CD8-positive, alpha-beta memory T cell (primary cell): ENCODE data around the gene RTP2. TPM values are rescaled to one million over a fixed set of nuclear protein-coding genes. Genes with fewer than 3 reads are reported as not detected.

Experiments used
- CTCF ChIA-PET: fragments of 350-600 bp; sonication (Branson Sonifier 250); formaldehyde crosslinking; loops from one replicate; lab custom pipeline; 2021; ENCODE audit warnings: antibody characterized with exemption; lab: Charles Lee
- POLR2A ChIA-PET: fragments of 350-600 bp; sonication (Branson Sonifier 250); formaldehyde crosslinking; loops from one replicate; lab custom pipeline; 2021; ENCODE audit warnings: antibody characterized with exemption; lab: Charles Lee
- DNase-seq, 5 donors: peaks; one replicate each; pipeline versions ENCODE4 v3.0.0 to v3.0.0-alpha.2; 2020 to 2022; ENCODE audit warnings: mixed read lengths in 1 of 5
- H3K27ac ChIP-seq: one replicate; pipeline ENCODE4 v1.7.0; 2013; ENCODE audit warnings: low read depth, mild to moderate bottlenecking, low read length, moderate library complexity
- H3K27me3 ChIP-seq: 2 replicates; pipeline ENCODE4 v1.7.0; 2013; ENCODE audit warnings: low read length, mild to moderate bottlenecking; ENCODE audit not compliant: insufficient read depth, poor library complexity, severe bottlenecking
- H3K36me3 ChIP-seq: 2 replicates; pipeline ENCODE4 v1.7.0; 2013; ENCODE audit warnings: mild to moderate bottlenecking, low read length, moderate library complexity; ENCODE audit not compliant: insufficient read depth
- H3K4me1 ChIP-seq: 2 replicates; pipeline ENCODE4 v1.7.0; 2013; ENCODE audit warnings: mild to moderate bottlenecking, low read length, moderate library complexity; ENCODE audit not compliant: insufficient read depth
- H3K4me3 ChIP-seq: 2 replicates; pipeline ENCODE4 v1.7.0; 2013; ENCODE audit warnings: mild to moderate bottlenecking, low read length
- H3K9me3 ChIP-seq: 2 replicates; pipeline ENCODE4 v1.7.0; 2013; ENCODE audit warnings: mild to moderate bottlenecking, low read length
- H3K27ac Mint-ChIP-seq, 8 donors: one replicate each; pipeline ENCODE4 v1.8.0; 2020 to 2021; ENCODE audit warnings: mixed read lengths in 8 of 8, mild to moderate bottlenecking in 6 of 8, inconsistent platforms in 3 of 8, moderate library complexity in 3 of 8
- H3K27me3 Mint-ChIP-seq, 2 donors: one replicate each; pipeline ENCODE4 v1.8.0; 2020 to 2021; ENCODE audit warnings: mixed read lengths in 2 of 2, mild to moderate bottlenecking in 1 of 2, moderate library complexity in 1 of 2
- H3K36me3 Mint-ChIP-seq, 3 donors: one replicate each; pipeline ENCODE4 v1.8.0; 2020 to 2021; ENCODE audit warnings: mixed read lengths in 3 of 3, inconsistent platforms in 1 of 3, mild to moderate bottlenecking in 1 of 3
- H3K4me1 Mint-ChIP-seq, 3 donors: one replicate each; pipeline ENCODE4 v1.8.0; 2020 to 2021; ENCODE audit warnings: mixed read lengths in 3 of 3, inconsistent platforms in 1 of 3, mild to moderate bottlenecking in 1 of 3
- H3K4me3 Mint-ChIP-seq, 7 donors: one replicate each; pipeline ENCODE4 v1.8.0; 2020 to 2021; ENCODE audit warnings: mixed read lengths in 7 of 7, mild to moderate bottlenecking in 6 of 7, moderate library complexity in 4 of 7, inconsistent platforms in 2 of 7
- H3K9me3 Mint-ChIP-seq, 5 donors: one replicate each; pipeline ENCODE4 v1.8.0; 2020 to 2022; ENCODE audit warnings: mixed read lengths in 5 of 5, mild to moderate bottlenecking in 3 of 5, moderate library complexity in 2 of 5, inconsistent platforms in 1 of 5
- polyA plus RNA-seq: library from polyadenylated mRNA; unstranded; fragments of 300-500 nt; fragmentation: Illumina TruSeq; gene quantifications from one replicate; pipeline ENCODE4 v1.2.3, GENCODE V29; 2021
- total RNA-seq, 2 experiments: library from RNA; stranded (reverse); gene quantifications; one replicate each; pipeline ENCODE4 v1.2.3, GENCODE V29; 2021

Gene RTP2
- total and polyA plus RNA-seq, 3 experiments from 2014 or later, result not detected

- Histone ChIP-seq H3K4me1 (no peaks in the 10 kb centered on the region), H3K36me3 (no peaks in the 10 kb centered on the region), H3K9me3 (no peaks in the 10 kb centered on the region), H3K27me3 (no peaks in the 10 kb centered on the region), H3K4me3 (no peak overlapping the region), H3K27ac (no peak overlapping the region)
- H3K27ac Mint-ChIP-seq, result no peak overlapping the region
- H3K4me3 Mint-ChIP-seq, result no peak overlapping the region
- no peak for DNase-seq
- H3K9me3 Mint-ChIP-seq, result no peaks in the 10 kb centered on the region
- ChIA-PET CTCF (interaction anchor here (1.1 to 1.4 kb wide), 2 partner anchors 8 to 33 kb away, joined by 3 read pairs; no protein-coding TSS in a partner anchor), POLR2A (no interaction called here)
- H3K4me1 Mint-ChIP-seq, result peaks cover 0 to 2% (median 0%) of the 10 kb centered on the region in 3 donors
- H3K36me3 Mint-ChIP-seq, result no peaks in the 10 kb centered on the region
- H3K27me3 Mint-ChIP-seq, result no peaks in the 10 kb centered on the region
Measured at GRCh38 chr3:187706971-187707370, 4.6 kb upstream of the RTP2 start.

- POLR2A ChIA-PET, result no interaction called here
- no peak for DNase-seq
- H3K9me3 Mint-ChIP-seq, result no peaks in the 10 kb centered on the region
- H3K4me3 Mint-ChIP-seq, result no peak overlapping the region
- no peaks in the 10 kb centered on the region for H3K27me3 ChIP-seq
- no peak overlapping the region for H3K27ac Mint-ChIP-seq
- no peak overlapping the region for H3K4me3 ChIP-seq
- no peak overlapping the region for H3K27ac ChIP-seq
- H3K4me1 ChIP-seq, result no peaks in the 10 kb centered on the region
- peaks cover 0 to 4% of the 10 kb centered on the region in 2 donors for H3K27me3 Mint-ChIP-seq
- H3K36me3 Mint-ChIP-seq, result no peaks in the 10 kb centered on the region
- CTCF ChIA-PET, result interaction anchor here (0.9 to 1.9 kb wide), 3 partner anchors 10 to 385 kb away, joined by 3 to 7 read pairs (median 3); no protein-coding TSS in a partner anchor
- peaks cover 0 to 2% (median 0%) of the 10 kb centered on the region in 3 donors for H3K4me1 Mint-ChIP-seq
- no peaks in the 10 kb centered on the region for H3K36me3 ChIP-seq
- H3K9me3 ChIP-seq, result no peaks in the 10 kb centered on the region
Measured at GRCh38 chr3:187705164-187705563, 2.8 kb upstream of the RTP2 start.

- H3K4me1 ChIP-seq, result no peaks in the 10 kb centered on the region
- H3K27me3 Mint-ChIP-seq, result peaks cover 11 to 24% of the 10 kb centered on the region in 2 donors
- no peak overlapping the region for H3K27ac ChIP-seq
- no peaks in the 10 kb centered on the region for H3K9me3 ChIP-seq
- H3K27ac Mint-ChIP-seq, result no peak overlapping the region
- H3K36me3 ChIP-seq, result no peaks in the 10 kb centered on the region
- H3K9me3 Mint-ChIP-seq, result no peaks in the 10 kb centered on the region
- ChIA-PET POLR2A (no interaction called here), CTCF (interaction anchor here (0.8 to 3.4 kb wide), 2 partner anchors 14 to 16 kb away, joined by 3 to 11 read pairs; no protein-coding TSS in a partner anchor)
- H3K27me3 ChIP-seq, result no peaks in the 10 kb centered on the region
- H3K36me3 Mint-ChIP-seq, result peaks cover 0 to 3% (median 0%) of the 10 kb centered on the region in 3 donors
- no peaks in the 10 kb centered on the region for H3K4me1 Mint-ChIP-seq
- no peak overlapping the region for H3K4me3 ChIP-seq
- no peak for DNase-seq
- H3K4me3 Mint-ChIP-seq, result no peak overlapping the region
Measured at GRCh38 chr3:187700249-187700648, 2.1 kb downstream of the RTP2 start.

DNA sequence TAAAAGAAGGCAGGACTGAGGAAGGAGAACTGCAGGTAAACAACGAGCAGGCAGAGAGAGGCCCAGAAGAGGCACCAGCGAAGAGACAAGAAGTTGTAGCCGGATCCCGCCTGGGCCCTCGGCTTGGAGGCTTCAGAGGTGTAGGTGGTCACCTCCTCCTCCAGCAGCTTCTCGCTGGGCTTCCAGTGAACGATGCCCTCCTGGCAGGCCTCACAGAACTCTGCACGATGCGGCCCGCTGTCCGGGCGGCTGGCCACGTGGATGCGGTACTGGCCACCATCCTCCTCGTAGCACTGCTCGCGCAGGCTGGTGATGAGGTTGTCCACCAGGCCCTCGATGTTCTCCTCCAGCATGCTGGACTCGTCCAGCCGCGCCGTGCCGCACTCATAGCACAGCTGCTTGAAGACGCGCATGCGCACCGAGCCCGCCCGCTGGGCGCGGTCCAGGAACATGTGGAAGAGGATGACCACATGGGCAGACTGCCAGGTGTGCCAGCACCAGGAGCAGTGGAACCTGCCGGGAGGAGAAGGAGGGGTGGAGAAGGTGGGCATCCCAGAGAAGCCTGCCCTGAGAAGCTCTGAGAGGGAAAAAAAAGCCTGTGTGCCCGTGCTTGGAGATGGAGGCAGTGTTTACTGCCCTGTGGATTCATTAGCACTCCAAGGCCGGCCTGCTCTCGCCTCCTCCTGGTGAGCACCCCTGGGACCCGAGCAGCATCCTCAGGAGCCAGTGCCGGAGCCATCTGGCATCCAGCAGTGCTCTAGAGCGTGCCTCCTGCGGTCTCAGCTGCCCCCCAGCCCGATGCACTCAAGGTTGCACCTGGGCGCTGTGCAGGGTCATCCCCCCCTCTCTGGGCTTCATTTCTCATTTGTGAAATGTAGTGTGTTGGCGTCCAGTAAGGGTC lies 3.6 kb downstream of the RTP2 start:
- CTCF ChIA-PET, result no interaction called here
- H3K4me1 Mint-ChIP-seq, result no peaks in the 10 kb centered on the region
- no peak for DNase-seq
- no peak overlapping the region for H3K4me3 ChIP-seq
- no peaks in the 10 kb centered on the region for H3K36me3 ChIP-seq
- no peak overlapping the region for H3K27ac ChIP-seq
- H3K27me3 Mint-ChIP-seq, result peaks cover 23 to 39% of the 10 kb centered on the region in 2 donors
- no peaks in the 10 kb centered on the region for H3K4me1 ChIP-seq
- no peak overlapping the region for H3K27ac Mint-ChIP-seq
- H3K9me3 Mint-ChIP-seq, result no peaks in the 10 kb centered on the region
- POLR2A ChIA-PET, result no interaction called here
- no peak overlapping the region for H3K4me3 Mint-ChIP-seq
- H3K9me3 ChIP-seq, result no peaks in the 10 kb centered on the region
- H3K27me3 ChIP-seq, result no peaks in the 10 kb centered on the region
- H3K36me3 Mint-ChIP-seq, result peaks cover 0 to 3% (median 0%) of the 10 kb centered on the region in 3 donors

DNA sequence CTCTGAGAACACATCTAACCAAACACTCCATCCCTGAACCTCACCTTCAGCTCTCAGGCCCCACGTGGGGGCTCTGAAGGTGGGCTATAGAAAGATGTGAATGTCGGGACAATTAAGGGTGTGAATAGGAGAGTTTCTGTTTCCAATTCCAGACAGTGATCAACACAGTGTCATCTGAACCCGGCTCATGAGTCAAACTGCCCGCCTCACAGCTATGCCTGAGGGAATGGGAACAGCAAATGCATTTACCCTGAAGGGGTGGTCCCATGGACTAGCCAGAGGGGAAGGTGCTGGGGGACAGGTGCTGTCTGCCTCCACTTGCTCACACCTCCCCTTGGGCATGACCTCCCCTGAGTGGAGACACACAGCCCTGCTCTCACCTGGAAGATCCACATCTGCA lies 6.3 kb downstream of the RTP2 start:
- H3K4me3 ChIP-seq, result no peak overlapping the region
- no peak overlapping the region for H3K27ac ChIP-seq
- Mint-ChIP-seq H3K36me3 (peaks cover 0 to 3% (median 0%) of the 10 kb centered on the region in 3 donors), H3K27ac (no peak overlapping the region), H3K4me3 (no peak overlapping the region), H3K4me1 (no peaks in the 10 kb centered on the region), H3K9me3 (no peaks in the 10 kb centered on the region), H3K27me3 (peaks cover 32 to 54% of the 10 kb centered on the region in 2 donors)
- POLR2A ChIA-PET, result no interaction called here
- no peaks in the 10 kb centered on the region for H3K4me1 ChIP-seq
- H3K36me3 ChIP-seq, result no peaks in the 10 kb centered on the region
- CTCF ChIA-PET, result interaction anchor here (1.0 kb wide), 1 partner anchor 18 kb away, joined by 3 read pairs; no protein-coding TSS in a partner anchor
- DNase-seq, result no peak
- no peaks in the 10 kb centered on the region for H3K9me3 ChIP-seq
- no peaks in the 10 kb centered on the region for H3K27me3 ChIP-seq

- H3K9me3 Mint-ChIP-seq, result no peaks in the 10 kb centered on the region
- Histone ChIP-seq H3K36me3 (no peaks in the 10 kb centered on the region), H3K4me3 (no peak overlapping the region), H3K9me3 (no peaks in the 10 kb centered on the region), H3K4me1 (no peaks in the 10 kb centered on the region), H3K27me3 (no peaks in the 10 kb centered on the region), H3K27ac (no peak overlapping the region)
- no peak for DNase-seq
- peaks cover 33 to 60% of the 10 kb centered on the region in 2 donors for H3K27me3 Mint-ChIP-seq
- no peaks in the 10 kb centered on the region for H3K4me1 Mint-ChIP-seq
- H3K36me3 Mint-ChIP-seq, result peaks cover 0 to 3% (median 0%) of the 10 kb centered on the region in 3 donors
- no peak overlapping the region for H3K27ac Mint-ChIP-seq
- POLR2A ChIA-PET, result no interaction called here
- CTCF ChIA-PET, result no interaction called here
- H3K4me3 Mint-ChIP-seq, result no peak overlapping the region
Measured at GRCh38 chr3:187695449-187695848, 6.9 kb downstream of the RTP2 start.

DNA sequence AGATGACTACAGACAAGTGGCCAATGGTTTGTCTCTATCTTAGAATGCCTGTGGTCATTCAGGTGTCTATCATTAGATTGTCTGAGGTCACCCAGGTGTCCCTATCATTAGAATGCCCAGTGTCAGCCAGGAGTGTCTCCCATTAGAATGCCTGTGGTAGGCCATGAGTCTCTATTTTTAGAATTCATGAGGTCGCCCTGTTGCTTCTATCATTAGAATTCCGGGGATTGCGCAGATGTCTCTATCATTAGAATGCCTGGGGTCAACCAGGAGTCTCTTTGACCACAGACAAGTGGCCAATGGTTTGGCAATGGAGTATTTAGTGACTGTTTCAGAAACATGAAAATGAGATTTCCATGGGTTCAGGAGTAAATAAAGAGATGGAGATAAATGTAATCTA lies 7.6 kb downstream of the RTP2 start:
- ChIA-PET POLR2A (no interaction called here), CTCF (no interaction called here)
- H3K36me3 ChIP-seq, result no peaks in the 10 kb centered on the region
- DNase-seq, result no peak
- H3K4me1 Mint-ChIP-seq, result no peaks in the 10 kb centered on the region
- H3K9me3 Mint-ChIP-seq, result no peaks in the 10 kb centered on the region
- H3K4me3 ChIP-seq, result no peak overlapping the region
- no peak overlapping the region for H3K27ac Mint-ChIP-seq
- H3K27ac ChIP-seq, result no peak overlapping the region
- no peak overlapping the region for H3K4me3 Mint-ChIP-seq
- no peaks in the 10 kb centered on the region for H3K27me3 ChIP-seq
- peaks cover 0 to 3% (median 0%) of the 10 kb centered on the region in 3 donors for H3K36me3 Mint-ChIP-seq
- no peaks in the 10 kb centered on the region for H3K9me3 ChIP-seq
- H3K4me1 ChIP-seq, result no peaks in the 10 kb centered on the region
- H3K27me3 Mint-ChIP-seq, result peaks cover 28 to 61% of the 10 kb centered on the region in 2 donors

DNA sequence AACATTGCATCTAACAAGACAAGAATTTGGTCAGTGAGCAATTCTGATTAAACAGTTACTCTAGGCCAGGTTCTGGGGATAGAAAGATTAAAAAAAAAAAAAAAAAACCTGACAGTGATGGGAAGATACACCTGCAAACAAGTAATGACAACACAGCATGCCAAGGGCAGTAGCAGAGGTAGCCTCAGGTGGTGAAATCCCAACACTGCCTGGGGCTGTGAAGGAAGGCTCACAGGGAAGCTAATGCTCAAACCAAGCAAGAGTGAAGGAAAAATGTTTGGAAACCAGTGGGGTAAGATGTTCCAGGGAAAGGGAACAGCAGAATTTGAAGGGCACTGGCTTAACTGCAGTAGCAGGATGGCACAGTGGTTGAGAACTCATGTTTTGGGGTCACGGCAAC lies 8.9 kb downstream of the RTP2 start:
- Histone ChIP-seq H3K36me3 (no peaks in the 10 kb centered on the region), H3K27ac (no peak overlapping the region), H3K4me3 (no peak overlapping the region), H3K4me1 (no peaks in the 10 kb centered on the region), H3K9me3 (no peaks in the 10 kb centered on the region), H3K27me3 (no peaks in the 10 kb centered on the region)
- peaks cover 28 to 60% of the 10 kb centered on the region in 2 donors for H3K27me3 Mint-ChIP-seq
- H3K36me3 Mint-ChIP-seq, result peaks cover 0 to 3% (median 0%) of the 10 kb centered on the region in 3 donors
- H3K4me3 Mint-ChIP-seq, result no peak overlapping the region
- H3K9me3 Mint-ChIP-seq, result no peaks in the 10 kb centered on the region
- POLR2A ChIA-PET, result no interaction called here
- no peaks in the 10 kb centered on the region for H3K4me1 Mint-ChIP-seq
- no peak for DNase-seq
- CTCF ChIA-PET, result no interaction called here
- H3K27ac Mint-ChIP-seq, result no peak overlapping the region
